Measurements from ENCODE around the gene VPS37D.

The VPS37D gene

DNA sequence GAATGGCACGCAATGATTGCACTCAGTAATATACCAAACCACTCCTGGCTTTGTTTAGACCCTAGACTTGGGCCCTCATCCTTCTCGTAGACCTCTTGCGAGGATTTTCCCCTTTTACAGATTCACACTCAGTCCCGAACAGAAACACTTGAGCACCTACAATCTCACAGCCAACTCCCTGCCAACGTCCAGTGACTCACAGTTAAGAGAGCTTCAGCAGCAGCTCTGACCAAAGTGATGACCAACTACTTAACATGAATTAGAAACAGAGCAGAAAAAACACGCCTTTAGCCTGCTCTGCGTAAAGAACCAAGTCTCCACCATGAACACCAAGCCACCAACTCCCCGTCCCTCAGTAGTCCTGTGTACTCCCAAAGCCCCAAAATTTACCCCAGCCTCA, 13.4 kb downstream of the VPS37D start:
- DNase-seq: no peak

DNA sequence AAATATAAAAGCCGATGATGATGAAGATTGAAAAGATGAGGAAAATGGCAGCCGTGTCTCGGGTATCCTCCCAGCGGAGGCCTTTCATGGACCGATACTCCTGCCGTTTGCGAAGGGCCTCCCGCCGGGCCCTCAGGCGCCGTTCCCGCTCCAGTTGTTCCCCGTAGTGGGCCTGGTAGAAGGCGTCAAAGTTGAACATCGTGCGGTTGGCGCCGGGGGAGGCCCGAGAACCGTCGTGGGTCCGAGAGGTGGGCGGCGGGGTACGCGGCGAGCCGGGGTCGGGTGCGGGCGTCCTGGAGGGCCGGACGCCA, 15.1 kb downstream of the VPS37D start:
- no peak for DNase-seq

DNA sequence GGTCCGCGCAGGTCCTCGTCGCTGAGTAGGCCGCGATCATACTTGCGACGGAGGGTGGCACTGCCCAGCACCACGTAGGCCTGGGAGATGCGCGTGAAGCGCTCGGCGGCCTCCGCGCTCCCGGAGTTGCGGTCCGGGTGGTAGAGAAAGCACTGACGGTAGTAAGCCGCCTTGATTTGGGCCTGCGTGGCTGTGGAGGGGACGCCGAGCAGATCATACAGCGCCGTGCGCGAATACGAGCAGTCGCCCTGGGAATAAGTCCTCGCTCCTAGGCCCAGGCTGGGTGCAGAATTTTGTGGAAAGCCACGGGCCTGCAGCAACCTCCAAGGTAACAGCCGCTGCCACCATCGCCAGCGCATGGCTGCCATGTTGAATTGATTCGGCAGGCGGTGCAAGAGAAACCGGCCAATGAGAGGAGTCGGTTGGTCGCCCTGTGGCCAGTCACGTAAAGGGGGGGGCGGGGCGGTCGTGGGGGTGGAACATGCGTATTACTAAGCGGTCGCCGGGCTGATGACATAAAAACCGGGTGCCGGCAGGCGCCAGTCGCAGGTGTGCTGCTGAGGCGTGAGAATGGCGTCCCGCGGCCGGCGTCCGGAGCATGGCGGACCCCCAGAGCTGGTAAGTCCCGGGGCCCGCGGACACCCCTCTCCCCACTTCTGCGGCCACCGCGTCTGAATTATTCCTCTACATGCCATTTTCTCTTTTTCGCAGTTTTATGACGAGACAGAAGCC, 15.6 kb downstream of the VPS37D start, which contains the start of the genes BUD23 and DNAJC30:
BUD23 (plus strand) TSS at position 542 of the 732 bp plus-strand sequence; CDS start at position 571, 29 bp downstream.
DNAJC30 (minus strand) TSS at position 398 of the 732 bp plus-strand sequence; CDS start at position 368, 30 bp downstream.
- DNase-seq: peak; percentile 84

DNA sequence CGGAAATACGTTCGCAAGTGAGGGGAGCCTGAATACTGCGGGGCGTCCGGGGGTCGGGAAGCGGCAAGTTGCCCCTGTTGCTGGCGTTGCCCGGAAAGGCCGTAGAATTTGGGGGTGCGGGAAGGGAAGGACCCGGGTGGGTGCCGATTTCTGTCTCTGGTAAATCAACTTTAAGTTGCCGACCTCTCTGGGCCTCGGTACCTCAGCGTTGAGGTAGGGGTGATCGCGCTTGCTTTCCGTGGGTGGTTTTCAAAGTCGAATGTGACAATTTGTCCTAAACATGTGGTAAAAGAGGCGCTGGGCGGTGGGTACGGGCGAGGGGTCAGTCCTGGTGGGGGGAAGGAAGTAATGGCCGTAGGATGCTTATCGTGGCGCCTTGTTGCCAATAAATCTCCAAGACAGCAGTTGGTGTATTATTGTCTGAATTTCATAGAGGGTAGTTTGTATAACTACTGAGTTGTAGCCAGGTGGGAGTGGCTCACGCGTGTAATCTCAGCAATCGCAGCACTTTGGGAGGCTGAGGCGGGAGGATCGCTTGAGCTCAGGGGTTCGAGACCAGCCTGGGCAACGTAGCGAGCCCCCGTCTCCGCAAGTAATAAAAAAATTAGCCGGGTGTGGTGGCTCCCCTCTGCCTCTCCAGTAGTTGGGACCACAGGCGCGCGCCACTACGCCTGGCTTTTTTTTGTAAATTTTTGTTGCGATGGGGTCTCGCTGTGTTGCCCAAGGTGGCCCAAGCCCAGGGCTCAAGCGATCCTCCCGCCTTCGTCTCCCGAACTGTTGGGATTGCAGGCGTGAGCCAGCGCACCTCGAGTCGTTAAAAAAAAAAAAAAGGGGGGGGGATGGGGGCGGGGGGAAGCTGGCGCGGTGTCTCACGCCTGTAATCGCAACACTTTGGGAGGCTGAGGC, 16.4 kb downstream of the VPS37D start:
- DNase-seq: no peak

DNA sequence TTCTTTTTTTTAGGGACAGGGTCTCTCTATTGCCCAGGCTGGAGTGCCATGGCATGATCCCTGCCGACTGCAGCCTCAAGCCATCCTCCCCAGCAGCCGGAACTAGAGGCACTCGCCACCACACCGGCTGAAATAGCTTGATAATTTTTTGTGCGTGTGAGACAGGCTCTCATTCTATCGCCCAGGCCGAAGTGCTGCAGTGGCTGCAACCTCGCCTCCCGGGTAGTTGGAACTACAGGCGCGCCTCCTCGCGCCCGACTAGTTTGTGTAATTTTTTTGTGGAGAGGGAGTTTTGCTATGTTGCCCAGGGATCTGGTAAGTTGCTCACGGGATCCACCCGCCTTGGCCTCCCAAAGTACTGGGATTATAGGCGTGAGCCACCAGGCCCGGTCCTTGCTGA, 17.7 kb downstream of the VPS37D start:
- DNase-seq: no peak

DNA sequence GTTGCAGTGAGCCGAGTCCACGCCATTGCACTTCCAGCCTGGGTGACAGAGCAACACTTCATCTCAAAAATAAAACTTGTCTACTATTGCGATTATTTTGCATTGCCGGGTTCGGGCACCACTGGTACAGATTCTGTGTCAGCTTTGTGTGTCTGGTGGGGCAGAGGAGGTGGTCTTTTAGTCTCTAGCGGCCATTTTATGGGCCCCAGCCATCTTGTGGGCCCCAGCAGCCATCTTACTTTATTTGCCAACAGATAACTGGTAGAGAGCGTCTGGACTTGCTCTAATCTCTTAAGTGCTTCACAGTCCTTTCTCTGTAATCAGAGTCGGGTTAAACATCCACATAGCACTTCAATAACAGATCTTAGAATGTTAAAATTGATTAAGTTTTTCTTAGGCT, 20.7 kb downstream of the VPS37D start:
- no peak for DNase-seq

DNA sequence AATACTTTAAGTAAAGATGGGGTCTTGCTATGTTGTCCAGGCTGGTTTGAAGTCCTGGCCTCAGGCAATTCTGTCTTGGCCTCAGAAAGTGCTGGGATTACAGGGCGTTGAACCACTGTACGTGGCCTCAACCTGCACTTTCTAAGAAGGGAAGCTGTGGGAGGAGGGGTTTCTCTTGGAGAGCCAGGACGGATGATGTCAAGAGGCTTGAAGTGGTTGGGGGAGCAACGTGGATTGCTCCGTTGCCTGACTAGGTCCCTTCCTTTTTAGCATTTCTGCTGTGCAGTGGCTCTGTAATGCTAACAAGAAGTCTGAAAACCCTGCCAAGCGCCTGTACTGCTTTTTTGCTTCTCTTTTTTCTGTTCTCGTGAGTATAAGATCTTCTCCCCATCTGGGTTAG, 23.0 kb downstream of the VPS37D start:
- DNase-seq: no peak

DNA sequence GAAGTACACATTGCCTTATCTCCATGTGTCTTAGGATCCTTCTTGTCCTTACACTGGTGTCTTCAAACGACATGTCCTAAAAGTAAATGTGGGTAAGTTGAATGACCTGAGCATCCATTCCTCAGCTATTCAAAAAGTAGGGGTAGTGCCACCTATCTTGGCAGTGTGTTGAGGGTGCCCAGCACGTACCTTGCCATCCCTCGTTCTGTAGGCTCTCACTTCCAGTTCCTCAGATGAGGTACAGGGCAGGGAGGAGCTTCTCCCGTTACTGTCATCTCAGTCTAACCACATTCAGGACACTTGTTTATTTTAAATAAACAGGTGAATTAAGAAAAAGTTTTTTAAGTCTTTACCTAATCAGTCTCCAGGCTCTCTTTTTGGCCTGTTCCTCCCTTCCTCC, 28.7 kb downstream of the VPS37D start:
- DNase-seq: no peak

DNA sequence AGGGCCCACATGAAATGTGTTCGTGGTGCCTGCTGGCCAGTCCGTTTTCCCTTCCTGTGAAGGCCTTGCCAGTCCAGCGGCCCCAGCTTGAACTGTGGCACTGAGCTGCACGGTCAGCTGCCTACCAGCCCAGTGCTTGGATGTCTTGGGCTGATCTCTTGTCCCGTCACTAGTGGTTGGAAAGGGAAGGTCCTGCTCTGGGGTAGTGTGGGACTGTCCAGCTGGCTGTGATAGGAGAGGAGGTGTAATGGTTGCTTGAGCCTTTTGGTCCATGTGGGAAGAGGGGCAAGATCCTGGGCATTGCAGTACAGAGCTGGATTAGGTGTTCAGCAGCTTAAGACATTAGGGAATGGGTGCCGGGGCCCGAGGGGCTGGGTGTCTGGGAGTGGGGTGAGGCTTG, 30.8 kb downstream of the VPS37D start:
- DNase-seq: no peak

DNA sequence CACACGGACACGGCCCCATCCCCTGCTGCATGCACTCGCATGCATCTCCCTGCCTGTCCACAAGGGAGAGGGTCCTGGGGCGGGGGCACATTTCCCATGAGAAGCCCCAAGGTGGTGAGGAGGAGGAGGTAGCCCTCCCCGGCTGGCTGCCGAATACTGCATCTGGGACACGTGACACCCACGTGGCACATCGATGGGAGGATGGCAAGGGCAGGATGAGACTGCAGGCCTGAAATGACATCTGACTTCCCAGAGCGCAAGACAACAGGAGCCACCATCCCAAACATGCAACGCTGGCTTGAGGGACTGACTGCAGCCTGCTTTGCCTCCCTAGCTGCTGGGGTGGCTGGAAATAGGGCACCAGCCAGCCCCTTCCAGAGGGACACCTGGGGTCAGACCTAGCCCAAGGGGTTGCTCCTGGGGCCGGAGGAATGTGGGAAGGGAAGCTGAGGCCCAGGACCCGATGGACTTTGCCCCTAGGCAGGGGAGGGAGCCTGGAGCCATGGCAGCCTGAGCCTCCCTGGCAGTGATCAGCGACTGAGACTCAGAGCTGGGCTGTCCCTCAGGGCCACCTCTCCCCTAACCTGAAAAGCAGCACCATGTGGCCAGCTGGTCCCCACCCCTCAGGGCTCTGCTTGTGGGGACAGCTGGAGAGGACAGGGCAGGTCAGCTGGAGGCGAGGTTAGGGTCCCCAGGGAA, 31.9 kb downstream of the VPS37D start:
- DNase-seq: no peak

DNA sequence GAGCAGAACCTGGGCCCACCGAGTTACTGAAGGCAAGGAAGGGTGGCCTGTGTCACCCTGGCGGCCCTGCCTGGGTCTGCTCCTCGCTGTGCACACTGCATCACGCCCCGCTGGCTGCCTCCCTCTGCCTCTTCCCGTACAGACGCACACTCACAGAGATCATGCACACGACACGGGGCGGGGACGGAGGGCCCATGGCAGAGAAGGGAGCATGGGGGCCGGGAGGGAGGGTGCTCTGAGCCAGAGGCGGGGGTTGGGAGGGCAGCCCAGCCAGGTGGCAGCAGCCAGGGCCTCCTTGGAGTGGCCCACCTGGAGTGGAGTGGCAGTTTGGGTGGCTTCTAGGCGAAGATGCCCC, 32.4 kb downstream of the VPS37D start:
- DNase-seq: no peak

DNA sequence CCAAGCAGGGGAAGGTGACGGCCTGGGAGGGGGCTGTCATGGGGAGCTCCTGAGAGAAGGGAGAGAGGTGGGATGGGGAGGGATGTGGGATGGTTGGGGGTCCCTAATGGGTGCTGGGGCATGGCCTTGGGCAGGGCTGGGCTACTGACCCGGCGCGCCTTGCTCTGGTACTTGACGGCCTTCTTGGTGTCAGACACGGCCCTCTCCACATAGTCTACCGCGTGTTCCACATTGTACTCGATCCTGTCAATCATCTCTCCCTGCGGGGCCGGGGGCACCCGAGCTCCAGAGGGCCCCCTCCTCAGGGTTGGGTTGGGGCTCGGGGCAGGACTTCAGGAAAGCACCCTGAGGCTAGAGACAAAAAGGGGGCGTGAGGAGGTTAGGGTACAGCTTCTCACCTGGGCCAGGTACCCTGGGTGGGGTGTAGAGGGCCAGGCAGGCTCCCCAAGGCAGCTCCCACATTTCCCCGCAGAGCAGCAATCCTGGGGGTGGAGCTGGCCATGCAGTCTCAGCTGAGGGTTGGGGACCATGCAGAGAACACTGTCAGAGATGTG, 33.0 kb downstream of the VPS37D start:
- no peak for DNase-seq

DNA sequence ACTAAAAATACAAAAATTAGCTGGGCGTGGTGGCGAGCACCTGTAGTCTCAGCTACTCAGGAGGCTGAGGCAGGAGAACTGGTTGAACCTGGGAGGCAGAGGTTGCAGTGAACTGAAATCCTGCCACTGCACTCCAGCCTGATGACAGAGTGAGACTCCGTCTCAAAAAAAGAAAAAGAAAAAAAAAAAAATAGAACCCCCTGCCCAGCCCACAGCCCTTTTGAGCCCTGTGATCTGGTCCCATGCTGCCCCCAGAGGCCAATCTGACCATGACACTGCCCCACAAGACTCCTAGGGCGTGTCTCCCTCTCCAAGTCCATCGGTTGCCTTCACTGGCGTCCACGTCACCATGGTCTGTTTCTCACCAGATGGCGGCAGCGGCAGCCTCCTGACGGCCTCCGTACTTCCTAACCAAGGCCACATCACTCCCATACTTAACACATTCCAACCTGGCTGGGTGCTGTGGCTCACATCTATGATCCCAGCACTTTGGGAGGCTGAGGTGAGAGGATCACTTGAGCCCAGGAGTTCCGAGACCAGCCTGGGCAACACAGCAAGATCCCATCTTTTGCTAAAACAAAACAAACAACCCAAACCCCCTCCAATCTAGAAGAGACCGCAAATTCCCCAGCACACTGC, 33.8 kb downstream of the VPS37D start:
- no peak for DNase-seq

DNA sequence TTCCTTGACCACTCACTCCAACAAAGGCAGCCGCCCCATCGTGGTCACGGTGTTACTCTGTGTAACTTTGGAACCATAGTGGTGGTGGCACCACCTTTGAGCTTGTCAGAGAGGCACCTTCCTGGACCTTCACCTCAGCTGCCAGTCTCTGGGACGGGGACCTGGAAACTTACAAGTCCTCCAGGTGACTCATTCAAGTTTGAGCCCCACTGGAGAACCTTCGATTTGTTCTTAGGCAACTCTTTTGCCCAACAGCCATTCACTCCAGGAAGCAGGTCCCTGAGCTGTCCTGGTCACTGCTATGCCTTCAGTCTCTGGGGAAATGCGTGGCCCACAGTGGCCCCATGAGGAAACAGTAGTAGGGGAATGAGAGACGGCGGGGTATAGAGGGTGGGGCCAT, 34.6 kb downstream of the VPS37D start:
- no peak for DNase-seq

DNA sequence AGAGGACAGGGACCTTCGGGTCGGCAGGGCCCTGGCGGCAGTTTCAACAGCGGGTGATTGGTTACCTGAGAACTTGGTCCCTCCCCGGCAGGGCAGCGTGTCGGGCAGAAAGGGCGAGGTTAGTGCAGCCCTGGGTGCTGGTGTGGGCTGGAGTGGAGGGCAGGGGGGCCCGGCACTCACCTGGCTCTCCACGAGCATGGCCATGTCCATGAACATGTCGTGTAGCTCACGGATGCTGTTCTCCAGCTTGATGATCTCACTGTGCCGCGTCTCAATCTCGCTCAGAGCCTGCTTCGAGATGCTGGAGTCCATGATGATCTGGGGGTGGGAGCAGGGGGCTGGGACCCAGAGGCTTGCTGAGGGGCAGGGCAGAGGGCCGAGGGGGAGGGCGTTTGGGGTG, 35.0 kb downstream of the VPS37D start:
- DNase-seq: no peak

DNA sequence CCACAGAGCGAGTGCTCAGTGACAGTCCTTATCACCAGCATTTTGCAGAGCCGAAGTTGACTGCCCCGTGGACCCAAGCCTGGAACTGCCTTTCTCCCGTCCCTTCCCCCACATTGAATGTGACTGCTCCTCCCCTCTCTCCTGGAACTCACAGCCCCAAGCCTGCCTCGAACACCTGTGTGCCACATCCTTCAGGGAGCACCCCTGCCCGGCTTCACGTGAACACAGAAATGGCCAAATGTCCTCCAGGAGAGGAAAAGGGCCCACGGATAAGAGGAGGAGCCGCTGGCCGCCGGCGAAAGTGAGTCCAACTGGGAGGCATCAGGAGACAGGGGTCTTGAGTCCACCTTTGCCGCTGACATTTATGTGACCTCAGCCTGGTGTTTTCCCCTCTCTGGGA, 35.6 kb downstream of the VPS37D start:
- no peak for DNase-seq

DNA sequence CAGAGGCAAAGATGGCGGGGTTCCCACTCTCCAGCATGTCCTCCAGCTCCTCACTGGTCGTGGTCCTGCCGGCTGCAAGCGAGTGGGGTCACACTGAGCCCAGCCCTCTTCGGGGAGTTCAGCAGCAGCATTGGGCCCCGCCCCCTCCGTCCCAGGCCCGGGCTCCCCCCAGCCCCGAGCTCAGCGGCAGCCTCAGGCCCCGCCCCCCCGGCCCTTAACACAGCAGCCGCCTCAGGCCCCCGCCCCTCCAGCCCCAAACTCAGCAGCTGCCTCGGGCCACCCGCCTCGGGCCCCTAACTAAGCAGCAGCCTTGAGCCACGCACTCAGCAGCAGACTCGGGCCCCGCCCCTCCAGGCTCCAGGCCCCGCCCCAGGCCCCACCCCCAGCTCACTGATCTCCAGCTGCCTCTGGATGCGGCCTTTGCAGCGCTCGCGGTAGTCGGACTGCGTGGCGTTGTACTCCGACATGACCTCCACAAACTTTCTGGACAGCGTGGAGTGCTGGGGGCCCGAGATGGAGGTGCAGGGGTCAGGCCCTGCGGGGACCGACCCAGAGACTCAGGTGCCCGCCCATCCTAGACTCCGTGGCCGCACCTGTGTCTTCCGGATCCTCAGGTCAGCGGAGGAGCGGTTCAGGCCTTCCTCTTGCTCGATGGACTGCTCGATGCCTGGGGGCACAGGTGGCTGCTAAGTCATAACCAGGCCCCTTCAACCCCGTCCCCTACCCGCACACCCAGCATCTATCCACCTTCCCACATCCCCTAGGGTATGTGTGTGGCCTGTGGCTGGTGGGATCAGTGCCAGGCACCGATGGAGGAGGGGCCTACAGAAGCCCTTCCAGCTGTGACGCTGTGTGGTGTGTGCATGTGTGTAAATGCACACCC, 36.4 kb downstream of the VPS37D start:
- no peak for DNase-seq

DNA sequence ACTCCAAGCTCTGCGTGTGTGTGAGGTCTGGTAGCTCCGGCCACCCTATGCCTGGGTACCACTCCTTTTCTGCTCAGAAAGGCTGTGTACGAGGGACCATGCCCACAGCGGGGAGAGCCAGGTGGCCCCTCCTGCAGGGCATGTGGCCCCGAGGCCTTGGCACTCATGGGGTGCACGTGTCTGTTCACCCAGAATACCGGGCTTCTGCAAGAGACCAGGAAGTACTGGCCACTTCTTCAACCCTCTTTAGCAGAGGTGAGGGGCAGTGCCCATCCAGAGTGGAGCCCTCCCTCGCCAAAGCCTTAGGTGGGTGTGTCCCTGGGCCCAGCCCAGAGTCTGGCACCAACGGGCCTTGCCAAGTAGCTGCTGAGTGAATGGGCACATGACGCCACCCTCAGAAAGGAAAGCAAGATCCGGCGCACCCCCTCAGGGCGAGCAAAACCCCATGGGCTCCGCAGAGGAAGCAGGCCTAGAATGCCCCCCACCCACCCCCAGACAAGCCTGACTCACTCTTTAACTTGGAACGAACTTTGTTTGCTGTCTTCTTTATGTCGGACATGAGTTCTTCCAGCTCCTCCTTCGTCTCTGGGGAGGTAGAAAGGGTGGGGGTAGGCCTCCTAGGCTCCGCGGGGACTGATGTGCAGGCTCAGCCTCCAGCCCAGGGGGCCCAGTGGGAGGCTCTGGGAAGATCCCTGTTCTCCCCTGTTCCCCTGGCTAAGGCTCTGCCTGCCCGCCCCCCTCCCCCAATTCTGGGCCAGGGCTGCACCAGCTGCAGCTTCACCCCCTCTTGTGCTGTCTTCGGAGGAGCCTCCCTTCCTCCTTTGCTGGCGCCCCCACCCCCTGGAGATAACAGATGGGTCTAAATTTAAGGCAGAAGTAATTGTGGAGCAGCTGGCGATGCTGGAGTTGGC, 37.3 kb downstream of the VPS37D start:
- DNase-seq: no peak

DNA sequence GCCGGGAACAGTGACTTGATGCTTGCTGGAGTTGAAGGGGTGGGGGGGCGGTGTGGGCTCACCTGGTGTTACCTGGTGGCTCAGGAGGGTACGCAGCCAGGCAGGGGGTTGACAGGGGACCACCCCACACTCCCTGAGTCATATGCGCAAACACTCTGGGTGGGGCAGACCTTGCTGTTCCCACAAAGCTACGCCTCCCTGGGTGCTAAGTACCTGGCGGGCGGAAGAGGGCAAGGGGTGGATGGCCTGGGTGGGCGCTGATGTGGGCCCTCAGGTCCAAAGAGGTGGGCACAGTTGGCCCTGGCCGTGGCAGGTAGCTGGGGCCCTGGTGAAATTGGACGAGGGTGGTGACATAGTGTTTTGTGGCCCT, 37.9 kb downstream of the VPS37D start:
- no peak for DNase-seq

DNA sequence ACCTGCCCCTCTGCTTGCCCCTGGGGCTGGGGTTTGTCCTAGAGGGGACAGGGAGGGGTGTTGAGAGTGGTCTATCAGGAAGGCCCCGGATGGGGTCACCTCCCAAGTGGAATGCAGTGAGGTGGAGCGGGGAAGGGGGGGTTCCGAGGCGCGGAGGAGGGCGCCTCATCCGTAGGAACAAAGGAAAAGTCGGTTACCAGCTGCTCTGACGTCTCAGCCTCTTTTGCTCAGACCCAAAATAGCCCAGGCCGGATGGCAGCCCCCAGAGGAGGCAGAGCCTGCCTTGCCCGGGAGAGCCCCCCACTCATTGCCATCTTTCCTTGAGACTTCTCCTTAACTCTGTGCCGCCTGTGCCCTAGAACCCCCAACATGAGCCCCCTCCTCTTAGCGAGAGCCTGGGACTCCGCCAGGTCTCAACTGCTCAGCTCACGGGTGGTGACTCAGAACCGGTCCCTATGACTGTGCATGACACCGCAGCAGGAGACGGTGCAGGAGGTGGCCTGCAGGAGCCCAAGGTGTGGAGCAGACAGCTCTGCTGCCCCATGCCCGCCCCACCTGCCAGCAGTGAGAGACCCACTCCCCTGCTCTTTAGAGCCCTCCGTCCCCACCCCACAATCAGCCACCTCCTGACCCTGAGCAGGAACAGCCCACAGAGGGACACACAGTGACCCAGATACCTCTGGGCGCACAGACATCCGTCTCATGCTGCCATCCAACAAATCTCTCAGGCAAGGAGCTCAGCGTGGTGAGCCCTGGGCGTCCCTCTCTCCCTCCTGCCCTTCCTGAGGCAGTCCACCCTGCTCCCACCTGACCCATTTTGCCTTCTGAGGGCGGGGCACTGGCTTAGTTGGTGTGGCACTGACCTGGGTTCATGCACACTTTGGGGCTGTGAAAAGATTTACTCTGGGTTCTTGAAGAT, 38.8 kb downstream of the VPS37D start:
- no peak for DNase-seq

All from SHP77 treated with DMSO at 0.1 percent for 48 hours (cell line).